Neural cell (in vitro differentiated cells): ENCODE measurements around the gene CRP.

Experiments used
- EP300 ChIP-seq: fragments of 450-650 bp; conservative IDR thresholded peaks from 2 replicates; pipeline ENCODE4 v1.6.1; 2014; ENCODE audit warnings: antibody characterized with exemption, mild to moderate bottlenecking, moderate library complexity; ENCODE audit not compliant: poor library complexity, severe bottlenecking
- EZH2 ChIP-seq: fragments of 200-600, 300-800 bp; shearing (Covaris generic), sonication (generic); IDR thresholded peaks from 2 replicates; pipeline ENCODE4 v1.6.1; 2014; ENCODE audit warnings: antibody characterized with exemption, low read length, borderline replicate concordance, mild to moderate bottlenecking; ENCODE audit not compliant: insufficient read depth, poor library complexity, severe bottlenecking
- MXI1 ChIP-seq: fragments of 450-650 bp; conservative IDR thresholded peaks from 2 replicates; pipeline ENCODE4 v1.6.1; 2014; ENCODE audit warnings: antibody characterized with exemption, mild to moderate bottlenecking; ENCODE audit not compliant: poor library complexity, severe bottlenecking
- POLR2AphosphoS5 ChIP-seq: IDR thresholded peaks from 2 replicates; pipeline ENCODE4 v1.6.1; 2012
- TAF1 ChIP-seq: IDR thresholded peaks from 2 replicates; pipeline ENCODE4 v1.6.1; 2012; ENCODE audit warnings: low read depth
- TF ChIP-seq, protein P1 (sequence below): fragments of 450-650 bp; IDR thresholded peaks from 2 replicates; pipeline ENCODE4 v1.5.1; 2014; ENCODE audit warnings: antibody characterized with exemption, mild to moderate bottlenecking, moderate library complexity; ENCODE audit not compliant: poor library complexity, severe bottlenecking
- TF ChIP-seq, protein P2 (sequence below): IDR thresholded peaks from 2 replicates; pipeline ENCODE4 v1.6.1; 2012; ENCODE audit warnings: borderline replicate concordance

DNA sequence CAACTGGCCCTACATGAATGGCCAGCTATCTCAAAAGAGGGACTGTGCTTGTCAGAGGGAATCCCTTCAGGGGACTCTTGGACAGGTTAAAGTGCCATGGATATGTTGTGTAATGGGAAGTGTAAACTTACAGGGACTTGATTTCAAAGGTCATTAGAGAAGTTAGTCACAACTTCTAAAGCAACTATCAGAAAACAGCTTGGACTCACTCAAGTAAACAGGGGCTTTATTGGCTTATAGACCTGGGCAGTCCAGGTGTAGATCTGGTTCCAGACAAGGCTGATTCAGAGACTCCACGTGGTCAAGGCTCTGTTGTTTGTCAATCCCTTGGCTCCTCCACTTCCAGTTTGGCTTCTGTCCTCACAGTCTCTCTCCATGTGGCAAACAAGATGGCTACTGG is 2.3 kb downstream of the CRP start:
- TF ChIP-seq EZH2 (no peak), POLR2AphosphoS5 (no peak), EP300 (no peak), TAF1 (no peak), MXI1 (no peak)
- TF ChIP-seq, protein P1, sequence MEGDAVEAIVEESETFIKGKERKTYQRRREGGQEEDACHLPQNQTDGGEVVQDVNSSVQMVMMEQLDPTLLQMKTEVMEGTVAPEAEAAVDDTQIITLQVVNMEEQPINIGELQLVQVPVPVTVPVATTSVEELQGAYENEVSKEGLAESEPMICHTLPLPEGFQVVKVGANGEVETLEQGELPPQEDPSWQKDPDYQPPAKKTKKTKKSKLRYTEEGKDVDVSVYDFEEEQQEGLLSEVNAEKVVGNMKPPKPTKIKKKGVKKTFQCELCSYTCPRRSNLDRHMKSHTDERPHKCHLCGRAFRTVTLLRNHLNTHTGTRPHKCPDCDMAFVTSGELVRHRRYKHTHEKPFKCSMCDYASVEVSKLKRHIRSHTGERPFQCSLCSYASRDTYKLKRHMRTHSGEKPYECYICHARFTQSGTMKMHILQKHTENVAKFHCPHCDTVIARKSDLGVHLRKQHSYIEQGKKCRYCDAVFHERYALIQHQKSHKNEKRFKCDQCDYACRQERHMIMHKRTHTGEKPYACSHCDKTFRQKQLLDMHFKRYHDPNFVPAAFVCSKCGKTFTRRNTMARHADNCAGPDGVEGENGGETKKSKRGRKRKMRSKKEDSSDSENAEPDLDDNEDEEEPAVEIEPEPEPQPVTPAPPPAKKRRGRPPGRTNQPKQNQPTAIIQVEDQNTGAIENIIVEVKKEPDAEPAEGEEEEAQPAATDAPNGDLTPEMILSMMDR: no peak
- TF ChIP-seq, protein P2, sequence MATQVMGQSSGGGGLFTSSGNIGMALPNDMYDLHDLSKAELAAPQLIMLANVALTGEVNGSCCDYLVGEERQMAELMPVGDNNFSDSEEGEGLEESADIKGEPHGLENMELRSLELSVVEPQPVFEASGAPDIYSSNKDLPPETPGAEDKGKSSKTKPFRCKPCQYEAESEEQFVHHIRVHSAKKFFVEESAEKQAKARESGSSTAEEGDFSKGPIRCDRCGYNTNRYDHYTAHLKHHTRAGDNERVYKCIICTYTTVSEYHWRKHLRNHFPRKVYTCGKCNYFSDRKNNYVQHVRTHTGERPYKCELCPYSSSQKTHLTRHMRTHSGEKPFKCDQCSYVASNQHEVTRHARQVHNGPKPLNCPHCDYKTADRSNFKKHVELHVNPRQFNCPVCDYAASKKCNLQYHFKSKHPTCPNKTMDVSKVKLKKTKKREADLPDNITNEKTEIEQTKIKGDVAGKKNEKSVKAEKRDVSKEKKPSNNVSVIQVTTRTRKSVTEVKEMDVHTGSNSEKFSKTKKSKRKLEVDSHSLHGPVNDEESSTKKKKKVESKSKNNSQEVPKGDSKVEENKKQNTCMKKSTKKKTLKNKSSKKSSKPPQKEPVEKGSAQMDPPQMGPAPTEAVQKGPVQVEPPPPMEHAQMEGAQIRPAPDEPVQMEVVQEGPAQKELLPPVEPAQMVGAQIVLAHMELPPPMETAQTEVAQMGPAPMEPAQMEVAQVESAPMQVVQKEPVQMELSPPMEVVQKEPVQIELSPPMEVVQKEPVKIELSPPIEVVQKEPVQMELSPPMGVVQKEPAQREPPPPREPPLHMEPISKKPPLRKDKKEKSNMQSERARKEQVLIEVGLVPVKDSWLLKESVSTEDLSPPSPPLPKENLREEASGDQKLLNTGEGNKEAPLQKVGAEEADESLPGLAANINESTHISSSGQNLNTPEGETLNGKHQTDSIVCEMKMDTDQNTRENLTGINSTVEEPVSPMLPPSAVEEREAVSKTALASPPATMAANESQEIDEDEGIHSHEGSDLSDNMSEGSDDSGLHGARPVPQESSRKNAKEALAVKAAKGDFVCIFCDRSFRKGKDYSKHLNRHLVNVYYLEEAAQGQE: no peak
